HuH-7.5 (cell line): ENCODE data around the gene DOK6.

Experiments used
- DNase-seq: peaks from one replicate; pipeline ENCODE4 v3.0.0; 2011; ENCODE audit warnings: low spot score

DOK6 gene

DNA sequence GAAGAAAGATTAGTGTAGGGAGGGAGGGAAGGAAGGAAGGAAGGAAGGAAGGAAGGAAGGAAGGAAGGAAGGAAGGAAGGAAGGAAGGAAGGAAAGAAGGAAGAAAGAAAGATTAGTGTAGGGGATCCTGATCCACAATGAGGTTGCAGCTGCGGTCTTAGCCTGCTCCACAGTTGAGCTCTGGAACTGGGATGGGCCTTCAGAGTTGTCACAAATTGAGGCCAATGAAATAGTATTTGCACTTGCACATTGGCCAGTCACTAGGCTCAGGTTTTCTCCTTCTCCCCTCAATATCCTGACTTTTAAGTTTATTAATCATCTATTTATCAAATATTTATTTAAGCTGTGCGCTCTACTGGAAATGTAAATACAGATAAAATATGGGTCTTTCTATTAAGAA, 34.3 kb downstream of the DOK6 start:
- no peak for DNase-seq

DNA sequence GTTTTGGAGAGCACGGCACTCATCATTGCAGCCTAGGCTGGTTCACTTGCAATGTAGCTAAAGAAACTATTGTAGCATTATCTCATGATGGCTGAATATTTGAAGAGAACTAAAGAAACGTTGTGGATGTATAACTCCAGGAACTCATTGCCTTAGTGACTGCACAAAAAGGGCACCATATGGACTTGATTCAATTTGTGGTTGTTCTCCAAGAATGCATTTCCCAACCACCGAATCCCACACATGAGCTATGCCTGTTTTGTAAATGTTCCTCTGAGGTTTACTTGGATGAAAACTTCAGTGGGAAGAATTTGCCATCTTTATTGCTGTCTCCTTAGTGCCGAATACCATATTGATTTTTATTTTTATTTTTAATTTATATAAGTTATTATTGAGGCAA, 43.5 kb downstream of the DOK6 start:
- no peak for DNase-seq

DNA sequence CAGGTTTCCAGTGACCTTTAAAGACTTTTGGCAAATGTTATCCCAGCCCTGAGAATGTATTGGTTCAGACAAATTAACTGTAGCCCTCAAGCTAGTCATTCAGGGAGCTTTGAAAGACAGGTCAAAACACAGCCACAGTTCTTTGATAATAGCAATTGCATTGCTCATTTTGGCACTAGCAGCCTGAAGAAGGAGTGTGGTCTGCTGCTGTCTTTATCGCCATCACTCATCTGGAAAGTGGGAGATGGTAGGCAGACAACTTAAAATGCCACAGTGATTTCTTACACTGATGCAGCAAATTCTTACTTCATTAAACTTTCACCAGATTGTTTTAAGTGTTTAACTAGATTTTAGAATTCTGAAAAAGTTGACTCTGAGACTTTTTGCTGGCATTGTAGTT, 47.2 kb downstream of the DOK6 start:
- DNase-seq, result no peak

DNA sequence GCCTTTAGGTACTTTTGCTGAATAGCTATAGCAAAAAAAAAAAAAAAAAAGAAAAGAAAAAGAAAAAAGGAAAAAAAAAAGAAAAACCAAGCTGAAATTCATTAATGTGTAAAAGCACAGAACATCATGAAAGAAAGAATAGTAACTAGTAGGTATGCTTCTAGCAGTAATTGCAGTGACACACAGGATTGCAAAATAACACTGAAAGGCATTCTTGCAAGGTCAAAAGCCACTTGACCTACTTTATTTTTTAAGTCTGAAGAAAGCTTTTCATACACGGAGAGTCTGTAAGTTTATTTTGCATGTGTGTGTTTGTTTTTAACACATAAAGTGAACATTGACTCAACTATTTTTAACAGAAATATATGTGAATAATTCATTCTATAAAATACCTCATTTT, 54.4 kb downstream of the DOK6 start:
- DNase-seq, result no peak

DNA sequence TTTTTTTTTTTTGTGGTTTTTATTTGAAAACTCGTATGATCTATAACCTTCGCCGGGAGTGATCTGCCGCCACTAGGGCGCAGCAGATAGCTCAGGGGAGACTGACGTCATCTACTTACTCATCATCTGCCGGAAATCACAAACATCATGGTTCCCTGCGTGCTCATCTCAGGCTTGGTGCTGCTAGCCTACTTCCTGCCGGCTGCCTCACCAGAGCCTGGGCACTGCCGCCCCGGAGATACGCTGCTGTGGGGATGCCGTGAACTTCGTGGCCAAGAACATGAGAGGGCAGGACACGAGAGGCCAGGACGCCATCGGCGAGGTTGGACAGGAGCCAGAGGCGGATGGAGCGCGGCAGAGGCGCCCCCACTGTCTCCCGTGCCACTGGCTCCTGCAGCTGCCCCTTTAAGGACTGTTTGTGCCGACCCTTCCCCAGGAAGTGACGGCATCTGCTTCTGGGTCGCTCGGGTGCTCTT, 68.8 kb downstream of the DOK6 start:
- DNase-seq, result no peak

DNA sequence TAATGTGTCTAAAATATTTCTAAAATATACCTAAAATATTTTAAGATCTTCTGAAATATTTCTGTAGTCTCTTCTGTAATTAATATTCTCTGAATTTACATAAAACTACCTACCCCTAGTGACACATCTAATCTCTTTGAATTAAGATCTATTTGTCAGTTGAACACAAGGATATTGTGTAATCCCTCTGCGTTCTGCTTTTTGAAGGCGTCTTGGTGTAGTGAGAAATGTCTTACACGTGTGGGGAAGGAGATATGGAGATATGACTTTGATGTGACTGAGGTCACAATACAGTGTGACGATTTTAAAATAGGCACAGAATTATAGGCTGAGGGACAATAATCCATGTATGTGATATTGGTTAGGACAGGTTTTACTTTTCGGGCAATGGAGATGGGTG, 79.8 kb downstream of the DOK6 start:
- no peak for DNase-seq

DNA sequence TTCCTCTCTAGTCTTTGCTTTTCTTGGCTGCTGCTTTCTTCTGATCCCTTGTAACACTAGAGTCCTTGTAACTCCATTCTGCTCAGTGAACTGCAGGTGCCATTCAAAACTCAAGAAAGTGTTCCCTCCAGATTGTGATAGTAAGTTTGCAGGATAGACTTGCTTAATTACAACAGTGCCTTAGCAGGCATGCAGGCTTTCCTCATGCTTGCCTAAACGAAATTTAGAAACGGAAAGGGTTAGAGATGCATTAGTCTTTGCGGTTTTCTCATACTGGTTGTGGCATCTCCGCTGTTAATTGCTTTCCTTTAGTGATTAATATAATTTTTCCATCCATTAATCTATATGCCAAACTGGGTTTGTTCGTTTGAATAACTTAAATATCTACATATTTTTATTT, 82.9 kb downstream of the DOK6 start:
- no peak for DNase-seq

DNA sequence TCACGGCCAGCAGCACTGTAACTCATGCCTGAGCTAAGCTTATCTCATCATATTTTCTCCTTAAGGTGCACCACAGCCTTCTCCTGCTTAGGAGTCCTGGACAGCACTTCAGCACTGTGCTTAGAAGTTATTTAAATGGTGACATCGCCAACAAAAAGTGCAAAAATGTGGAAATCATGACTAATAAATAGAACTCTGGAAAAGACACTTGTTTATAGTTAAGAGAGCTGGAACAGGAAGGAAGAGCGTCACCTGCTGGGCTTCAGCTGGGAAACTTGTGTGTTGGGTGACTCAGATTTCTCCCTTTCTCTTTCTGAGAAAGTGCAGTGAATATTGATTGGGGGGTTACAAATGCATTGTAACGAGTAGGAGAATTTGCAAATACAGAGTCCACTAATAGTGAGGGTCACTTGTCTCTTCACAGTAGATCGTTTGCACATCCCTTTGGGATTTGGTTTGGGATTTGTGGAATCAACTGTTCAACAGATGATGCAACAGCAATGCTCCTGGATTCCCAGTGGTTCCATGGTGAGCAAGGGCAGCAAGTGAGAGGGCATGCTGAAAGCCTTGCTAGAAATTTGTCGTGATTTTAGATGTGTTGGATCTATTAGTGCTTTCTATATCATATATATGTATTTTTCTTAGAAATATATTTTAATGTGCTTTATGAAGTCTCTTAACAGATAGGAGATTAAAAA, 84.2 kb downstream of the DOK6 start:
- DNase-seq, result no peak

DNA sequence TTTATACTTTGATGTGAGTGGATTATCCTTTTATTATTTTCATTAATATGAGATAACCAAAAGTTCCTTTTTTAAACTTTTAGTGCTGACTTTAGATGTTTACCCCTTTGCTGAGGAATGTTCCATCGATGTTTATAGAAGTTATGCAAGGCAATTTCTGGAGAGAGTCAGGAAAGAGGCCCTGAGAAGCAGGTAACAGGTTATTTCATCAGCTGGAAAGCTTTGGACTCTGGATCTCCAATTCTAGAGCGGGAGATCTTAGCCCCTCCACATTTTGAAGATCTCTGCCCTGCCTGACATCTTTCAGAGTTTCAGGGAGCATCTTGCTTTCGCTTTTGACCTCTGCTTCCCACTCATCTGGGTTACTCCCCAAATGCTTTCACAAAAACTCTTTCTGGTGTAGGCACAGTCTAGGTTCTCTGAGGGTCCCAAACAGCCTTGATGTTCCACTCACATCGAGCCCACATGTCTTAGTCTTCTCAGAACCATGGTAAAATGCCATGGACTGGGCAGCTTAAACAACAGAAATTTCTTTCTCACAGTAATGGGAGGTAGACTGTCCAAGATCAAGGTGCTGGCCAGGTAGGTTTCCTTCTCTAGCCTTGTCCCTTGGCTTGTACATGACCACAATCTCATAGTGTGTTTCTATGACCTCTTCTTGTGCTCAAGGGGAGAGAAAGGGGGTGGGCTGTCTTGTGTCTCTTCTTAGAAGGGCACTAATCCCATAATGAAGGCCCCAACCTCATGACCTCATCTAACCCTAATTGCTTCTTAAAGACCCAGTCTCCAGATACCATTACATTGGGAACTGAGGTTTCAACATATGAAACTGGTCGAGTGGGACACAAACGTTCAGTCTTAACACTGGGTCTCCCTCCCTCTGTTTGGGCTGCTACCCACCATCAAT, 87.1 kb downstream of the DOK6 start:
- DNase-seq, result no peak

DNA sequence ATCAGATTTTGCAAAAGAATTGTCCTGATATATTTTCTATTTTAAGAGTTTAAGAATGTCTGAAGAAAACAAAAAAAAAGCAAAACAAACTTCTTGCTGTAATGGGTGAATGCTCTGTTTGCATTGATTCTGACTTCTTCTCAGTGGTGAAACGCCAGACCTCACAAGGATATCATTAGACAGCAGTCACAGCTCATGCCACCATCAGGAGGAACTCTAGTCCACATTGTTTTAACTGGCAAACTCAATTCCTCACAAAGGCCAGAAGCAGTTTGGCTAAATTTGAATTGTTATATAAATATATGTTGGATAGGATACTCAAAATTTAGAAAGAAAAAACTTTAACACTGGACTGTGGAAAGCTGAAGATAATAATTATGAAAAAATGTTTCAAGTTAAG, 89.4 kb downstream of the DOK6 start:
- DNase-seq, result no peak

DNA sequence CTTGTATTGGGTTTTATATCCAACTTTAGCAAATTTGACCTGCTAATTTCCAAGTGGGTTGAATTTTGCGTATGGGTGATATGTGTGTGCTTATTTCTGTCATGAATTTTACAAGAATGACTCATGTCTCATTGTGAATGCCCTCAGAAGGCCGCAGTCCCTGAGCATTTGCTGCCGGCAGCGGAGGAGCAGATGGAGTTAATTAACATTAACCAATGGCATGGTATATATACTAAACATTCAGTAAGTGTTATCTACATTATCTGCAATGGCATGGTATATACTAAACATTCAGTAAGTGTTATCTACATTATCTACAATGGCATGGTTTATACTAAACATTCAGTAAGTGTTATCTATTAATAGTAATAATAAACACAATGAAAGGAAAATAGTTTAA, 90.1 kb downstream of the DOK6 start:
- no peak for DNase-seq

DNA sequence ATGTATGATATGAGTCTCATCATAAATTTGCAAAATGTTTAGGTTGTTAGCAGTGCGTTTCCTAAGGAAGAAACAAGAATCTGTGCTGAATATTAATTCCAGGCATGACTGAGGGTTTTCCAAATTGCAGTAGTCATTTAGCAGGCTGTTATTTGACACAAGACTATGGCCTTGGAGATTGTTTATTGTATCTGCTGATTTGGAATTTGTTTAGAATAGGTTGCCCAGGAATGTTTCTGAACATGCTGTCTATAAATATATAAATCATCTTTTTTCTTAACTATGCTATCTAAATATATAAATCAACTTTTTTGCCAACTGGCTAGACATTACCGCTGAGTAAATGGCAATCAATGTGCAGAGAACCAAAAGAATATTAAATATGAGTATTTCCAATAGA, 90.9 kb downstream of the DOK6 start:
- DNase-seq, result no peak

DNA sequence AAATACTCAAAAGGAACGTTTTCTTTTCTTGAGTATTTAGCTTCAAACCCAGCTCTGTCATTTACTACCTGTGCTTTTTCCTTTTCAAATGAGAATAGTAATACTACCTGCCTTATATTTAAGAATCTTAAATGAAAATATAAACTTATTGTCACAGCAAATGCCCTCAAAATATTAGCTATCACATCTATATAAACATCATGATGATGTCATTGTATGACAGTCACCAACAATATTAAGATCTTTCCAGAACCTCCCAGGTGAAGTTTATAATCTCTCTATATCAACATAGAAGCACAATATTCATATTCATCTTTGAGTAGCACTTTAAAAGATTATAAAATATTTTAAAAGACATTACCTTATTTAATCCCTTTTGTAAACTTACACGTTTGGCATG, 92.2 kb downstream of the DOK6 start:
- no peak for DNase-seq

DNA sequence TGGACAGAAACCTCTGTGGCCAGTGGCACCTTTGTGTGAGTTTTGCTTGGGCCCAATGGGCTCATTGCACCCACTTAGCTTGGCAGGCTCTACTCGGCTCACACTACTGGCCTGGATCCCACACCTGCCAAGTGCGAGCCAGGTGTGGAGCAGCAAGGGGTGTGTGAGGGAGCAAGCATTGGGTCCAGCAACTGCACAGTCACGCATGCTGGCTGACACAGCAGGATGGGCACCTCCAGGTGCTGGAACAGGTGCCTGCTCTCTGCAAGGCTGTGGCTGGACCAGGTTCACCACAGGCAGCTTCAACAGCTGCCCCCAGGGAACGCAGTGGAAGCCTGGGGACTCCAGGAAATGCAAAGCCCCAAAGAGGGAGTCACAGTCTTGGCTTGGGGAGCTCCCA, 94.2 kb downstream of the DOK6 start:
- DNase-seq, result no peak

DNA sequence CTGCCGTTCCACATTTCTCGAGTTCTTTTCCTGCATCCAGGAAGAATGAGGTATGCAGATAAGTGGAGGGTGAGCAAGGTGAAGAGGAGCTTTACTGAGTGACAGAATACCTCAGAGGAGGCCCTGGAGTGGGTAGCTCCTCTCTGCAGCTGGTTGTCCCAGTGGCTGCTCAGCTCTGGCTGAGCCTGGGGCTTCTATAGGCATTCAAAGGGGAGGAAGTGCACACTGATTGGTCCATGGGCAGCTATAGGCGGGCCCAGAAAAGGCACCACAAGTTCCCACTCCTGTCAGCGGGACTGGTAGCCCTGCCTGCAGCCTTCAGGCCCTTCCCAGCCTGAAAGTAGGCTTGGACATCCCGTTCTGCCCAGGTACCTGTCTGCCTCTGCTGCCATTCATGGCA, 94.7 kb downstream of the DOK6 start:
- DNase-seq, result no peak

DNA sequence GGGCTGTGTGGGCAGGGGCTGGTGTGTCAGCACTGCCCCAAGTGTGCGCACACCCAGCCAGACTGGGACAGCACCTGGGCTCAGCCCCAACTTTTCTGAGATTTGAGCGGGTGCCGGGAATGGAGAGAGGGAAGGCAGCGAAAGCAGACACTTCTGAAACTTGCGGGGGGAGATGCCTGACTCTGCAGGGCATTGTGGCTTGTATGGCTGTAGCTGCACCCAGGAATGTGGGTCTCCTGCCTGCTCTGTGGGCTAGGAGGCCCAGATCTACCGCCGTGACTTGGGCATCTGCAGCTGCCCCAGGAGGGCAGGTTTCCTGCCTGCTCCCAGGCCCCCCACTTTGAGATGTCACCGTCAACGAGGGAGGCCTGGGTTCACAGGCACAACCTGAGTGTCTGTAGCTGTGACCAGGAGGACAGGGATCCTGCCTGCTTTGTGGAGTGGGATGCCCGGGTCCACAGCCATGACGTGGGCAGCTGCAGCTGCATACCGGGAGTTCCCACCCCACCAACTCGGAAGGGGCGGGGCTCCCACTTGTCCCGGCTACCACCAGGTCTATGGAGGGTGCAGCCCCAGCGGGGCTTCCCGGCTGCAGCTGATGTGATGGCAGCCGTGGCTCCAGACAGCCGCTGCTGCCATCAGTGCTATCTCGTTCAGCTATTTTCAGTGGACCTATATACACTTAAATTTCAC, 95.3 kb downstream of the DOK6 start:
- no peak for DNase-seq

DNA sequence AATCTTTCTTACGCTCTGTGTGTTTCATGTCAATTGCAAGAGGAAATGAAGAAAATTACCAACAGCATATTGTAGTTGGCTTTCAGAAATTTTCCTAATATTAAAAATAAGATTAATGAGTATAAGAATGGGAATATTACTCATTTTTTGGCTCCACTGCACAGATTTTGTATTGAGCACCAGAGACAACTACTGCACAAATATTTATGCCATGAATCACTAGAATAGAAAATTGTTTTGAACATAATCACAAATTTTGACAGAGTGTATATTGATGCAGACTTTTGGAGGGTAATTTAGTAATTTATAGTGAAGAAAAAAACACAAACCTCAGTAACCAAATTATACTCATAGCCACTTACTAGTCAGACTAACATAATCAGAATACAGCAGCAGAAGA, 118.3 kb downstream of the DOK6 start:
- no peak for DNase-seq

DNA sequence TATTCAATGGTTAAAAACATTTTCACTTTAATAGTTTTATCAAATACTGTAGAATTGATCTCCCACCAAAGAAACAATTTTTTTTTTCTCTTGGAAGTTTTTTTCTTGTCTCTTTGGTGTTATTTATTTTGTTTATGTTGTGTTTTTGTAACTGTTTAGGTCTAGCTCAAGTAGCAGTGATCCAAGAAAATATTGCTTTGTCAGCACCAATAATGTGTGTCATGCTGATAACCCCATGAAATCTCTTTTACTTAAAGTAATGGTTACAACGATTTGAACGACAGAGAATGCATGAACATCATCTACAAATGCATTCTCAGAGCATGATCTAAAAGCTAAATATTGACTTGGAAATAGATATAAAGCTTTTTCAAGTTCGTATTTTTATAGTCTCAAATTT, 122.9 kb downstream of the DOK6 start:
- DNase-seq, result no peak

DNA sequence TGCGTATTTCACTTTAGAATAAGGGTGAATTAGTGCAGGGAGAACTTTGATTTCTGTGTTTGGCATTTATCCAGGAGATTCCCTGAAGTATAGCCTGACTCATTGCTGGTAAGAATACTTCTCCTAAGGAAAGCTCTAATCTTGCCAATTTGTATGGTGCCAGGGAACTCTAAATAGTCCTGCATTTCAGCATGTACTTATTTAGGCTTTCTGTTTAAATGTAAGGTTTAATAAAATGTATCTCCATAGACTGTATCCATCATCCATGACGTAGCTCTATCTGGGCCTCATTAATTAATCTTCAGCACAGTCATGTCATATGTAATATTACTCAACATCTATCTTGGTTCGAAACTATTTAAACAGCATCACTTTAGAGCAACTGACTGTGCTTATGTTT, 127.7 kb downstream of the DOK6 start:
- no peak for DNase-seq

DNA sequence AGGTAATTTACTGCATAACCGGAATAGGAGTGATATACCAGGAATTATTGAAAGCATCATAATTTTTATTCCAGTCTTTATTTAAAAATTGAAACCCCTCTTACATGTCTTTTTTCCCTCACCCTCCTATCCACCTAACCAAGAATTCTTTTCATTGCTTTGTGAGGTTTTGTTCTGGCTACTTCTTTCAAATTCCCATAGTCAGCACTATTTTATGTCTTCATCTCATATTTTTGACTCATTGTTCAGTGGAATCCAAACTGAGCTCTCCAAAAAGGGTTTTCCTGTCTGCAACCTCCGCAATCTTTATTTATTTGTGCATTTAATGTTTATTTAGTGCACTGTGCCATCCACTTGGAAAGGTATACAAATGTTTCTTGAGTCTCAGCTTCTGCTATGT, 128.5 kb downstream of the DOK6 start:
- no peak for DNase-seq

DNA sequence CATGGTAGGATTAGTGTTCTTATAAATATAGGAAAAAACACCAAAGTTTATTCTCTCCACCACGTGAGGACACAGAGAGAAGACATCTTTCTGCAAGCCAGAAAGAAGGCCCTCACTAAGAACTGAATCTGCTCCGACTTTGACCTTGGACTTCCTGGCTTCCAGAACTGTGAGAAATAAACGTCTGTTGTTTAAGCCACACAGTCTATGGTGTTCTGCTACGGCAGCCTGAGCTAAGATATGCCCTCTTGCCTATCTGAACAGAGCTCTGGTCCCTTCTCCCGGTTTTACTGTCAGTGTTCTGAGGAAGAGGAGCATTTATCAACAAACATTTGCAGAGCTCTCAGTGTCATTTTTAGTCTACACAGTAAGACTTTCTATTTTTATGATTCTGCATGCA, 131.3 kb downstream of the DOK6 start:
- DNase-seq, result no peak

DNA sequence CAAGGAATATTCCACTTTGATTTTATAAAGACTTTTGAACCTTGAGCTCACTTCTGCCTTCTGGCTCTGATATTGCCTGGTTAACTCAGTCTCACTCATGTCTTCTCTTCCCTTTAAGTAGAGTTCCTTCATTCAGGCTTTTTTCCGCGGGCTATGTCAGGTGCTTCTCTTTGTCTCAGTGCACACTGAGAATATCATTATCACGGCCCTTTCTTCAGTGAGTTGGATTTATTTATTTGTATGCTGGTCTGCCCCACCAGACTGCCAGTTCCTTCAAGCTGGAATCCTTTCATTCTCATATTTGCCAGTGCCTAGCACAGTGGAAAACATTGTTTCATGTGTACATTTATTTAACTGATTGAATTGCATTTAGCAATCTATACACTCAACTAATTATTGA, 136.5 kb downstream of the DOK6 start:
- no peak for DNase-seq

DNA sequence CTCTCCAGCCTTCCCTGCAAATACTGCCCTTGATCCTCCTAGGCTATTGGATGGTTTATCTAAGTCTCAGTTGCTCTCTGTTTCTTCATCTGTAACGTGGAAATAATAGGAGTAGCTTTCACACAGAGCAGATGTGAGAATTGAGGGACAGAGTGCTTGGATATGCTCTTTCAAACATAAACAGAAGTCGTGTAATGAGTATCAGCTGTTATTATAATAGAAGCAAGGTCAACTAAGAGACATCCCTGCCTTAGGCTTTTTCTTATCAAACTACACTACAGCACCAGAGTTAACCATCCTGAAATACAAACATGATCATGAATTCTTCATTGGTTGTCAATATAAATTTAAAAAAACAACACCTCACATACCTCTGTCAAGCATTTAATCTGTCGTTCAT, 138.2 kb downstream of the DOK6 start:
- DNase-seq, result no peak
